HCT116 (cell line): ENCODE results near the gene C18orf32.

Experiments
- POLR2A ChIP-seq: IDR thresholded peaks from 2 replicates; pipeline ENCODE4 v1.7.0; 2011; ENCODE audit warnings: borderline replicate concordance; ENCODE audit not compliant: insufficient read depth, insufficient read length; ENCODE audit errors: extremely low read depth
- POLR2AphosphoS5 ChIP-seq: IDR thresholded peaks from 2 replicates; pipeline ENCODE4 v1.6.1; 2011; ENCODE audit warnings: mild to moderate bottlenecking, low read depth, low read length, moderate library complexity
- TF ChIP-seq, protein P1 (sequence below), 3 experiments: fragments of 200-600 bp in 1 of 3; sonication (generic) in 1 of 3; IDR thresholded peaks in 2 of 3; conservative IDR thresholded peaks in 1 of 3; 2 replicates each; pipeline ENCODE4 v1.5.1; 2012 to 2017; ENCODE audit warnings: low read depth in 2 of 3, low read length in 2 of 3, antibody characterized with exemption in 1 of 3, borderline replicate concordance in 1 of 3, control low read depth in 1 of 3, mild to moderate bottlenecking in 1 of 3, mixed read lengths in 1 of 3, mixed run types in 1 of 3, moderate library complexity in 1 of 3; ENCODE audit not compliant: insufficient read depth in 1 of 3

DNA sequence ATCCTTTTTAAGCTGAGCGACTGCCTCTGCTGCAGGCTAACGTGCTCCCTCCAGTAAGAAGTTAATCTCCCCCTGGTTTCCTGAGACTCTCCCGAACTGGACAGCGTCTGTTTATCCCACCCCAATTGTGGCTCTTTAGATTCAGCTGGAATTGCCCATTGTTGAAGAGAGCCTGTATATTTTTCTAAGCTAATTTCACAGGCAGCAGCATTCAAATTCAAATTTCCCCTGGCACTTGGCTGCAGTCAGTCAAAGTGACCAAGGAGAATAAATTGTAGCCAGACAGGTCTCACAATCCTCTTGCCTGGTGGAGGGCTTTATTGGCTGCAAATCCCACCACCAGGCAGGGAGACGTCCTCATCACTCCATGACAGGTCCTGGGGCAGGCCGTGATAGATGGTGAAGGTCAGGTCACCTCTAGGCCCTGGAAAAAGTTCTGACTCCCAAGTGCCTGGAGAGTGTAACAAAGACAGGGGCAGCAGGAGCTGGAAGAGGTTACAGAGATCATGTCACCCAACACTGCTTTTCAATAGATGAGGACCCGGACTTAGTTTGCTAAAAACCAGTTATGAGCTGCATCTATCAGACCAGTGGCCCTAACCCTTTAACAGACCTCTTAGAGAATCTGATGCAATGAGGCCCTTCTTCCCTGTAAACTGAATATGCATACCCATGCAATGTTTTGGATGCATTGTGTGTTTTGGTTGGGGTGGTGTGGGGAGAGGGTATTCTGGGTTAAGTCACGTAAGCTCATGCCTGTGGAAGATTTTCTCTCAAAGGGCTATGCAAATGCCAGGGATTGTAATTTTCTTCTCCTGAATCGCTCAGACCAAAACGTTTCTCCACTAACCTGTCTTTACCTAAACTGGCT is 32.3 kb upstream of the C18orf32 start:
- TF ChIP-seq, protein P1, sequence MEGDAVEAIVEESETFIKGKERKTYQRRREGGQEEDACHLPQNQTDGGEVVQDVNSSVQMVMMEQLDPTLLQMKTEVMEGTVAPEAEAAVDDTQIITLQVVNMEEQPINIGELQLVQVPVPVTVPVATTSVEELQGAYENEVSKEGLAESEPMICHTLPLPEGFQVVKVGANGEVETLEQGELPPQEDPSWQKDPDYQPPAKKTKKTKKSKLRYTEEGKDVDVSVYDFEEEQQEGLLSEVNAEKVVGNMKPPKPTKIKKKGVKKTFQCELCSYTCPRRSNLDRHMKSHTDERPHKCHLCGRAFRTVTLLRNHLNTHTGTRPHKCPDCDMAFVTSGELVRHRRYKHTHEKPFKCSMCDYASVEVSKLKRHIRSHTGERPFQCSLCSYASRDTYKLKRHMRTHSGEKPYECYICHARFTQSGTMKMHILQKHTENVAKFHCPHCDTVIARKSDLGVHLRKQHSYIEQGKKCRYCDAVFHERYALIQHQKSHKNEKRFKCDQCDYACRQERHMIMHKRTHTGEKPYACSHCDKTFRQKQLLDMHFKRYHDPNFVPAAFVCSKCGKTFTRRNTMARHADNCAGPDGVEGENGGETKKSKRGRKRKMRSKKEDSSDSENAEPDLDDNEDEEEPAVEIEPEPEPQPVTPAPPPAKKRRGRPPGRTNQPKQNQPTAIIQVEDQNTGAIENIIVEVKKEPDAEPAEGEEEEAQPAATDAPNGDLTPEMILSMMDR (IDR thresholded peaks at IDR 0.05 in 2 of 3, conservative IDR thresholded peaks at IDR 0.05 in 1 of 3; ENCODE audit: borderline replicate concordance in 1 of 3, insufficient read depth in 1 of 3, low read depth in 2 of 3, low read length in 2 of 3) = no peak
- no peak for TF ChIP-seq POLR2AphosphoS5
- no peak for TF ChIP-seq POLR2A
